Measurements from ENCODE around the gene METTL13.

DNA sequence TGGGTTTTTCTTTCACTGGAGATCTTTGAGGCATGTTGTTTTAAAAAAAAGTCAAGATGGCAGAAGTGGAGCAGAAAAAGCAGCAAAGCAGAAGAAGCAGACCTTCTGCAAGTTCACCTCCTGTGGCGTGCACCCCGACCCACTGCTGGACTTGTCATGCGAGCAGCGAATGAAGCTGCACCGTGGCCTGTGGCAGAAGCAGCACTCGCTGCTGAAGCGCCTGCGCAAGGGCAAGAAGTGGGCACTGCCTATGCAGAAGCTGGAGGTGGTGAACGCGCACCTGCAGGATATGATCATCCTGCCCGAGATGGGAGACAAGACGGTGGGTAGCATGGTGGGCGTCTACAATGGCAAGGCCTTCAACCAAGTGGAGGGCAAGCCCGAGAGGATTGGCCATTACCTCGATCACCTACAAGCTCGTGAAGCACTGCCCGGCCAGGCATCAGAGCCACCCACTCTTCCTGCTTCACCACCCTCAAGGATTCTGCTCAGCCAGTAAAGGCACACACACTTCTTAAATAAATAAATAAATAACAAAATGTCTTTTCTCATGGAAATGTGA is 22.1 kb downstream of the METTL13 start:
- TF ChIP-seq GATA2 (IDR thresholded peaks at IDR 0.05; ENCODE audit: low read depth, low read length) (no peak), GATA3 (IDR thresholded peaks at IDR 0.05; ENCODE audit: low read depth, low read length) (no peak)

All from SH-SY5Y (cell line).